HG03108 (cell line): ENCODE results near the gene MUTYH.

Source experiments
- ATAC-seq: cut with Tn5 transposase; IDR thresholded peaks from one replicate; pipeline ENCODE4 v1.9.1; 2021; ENCODE audit warnings: moderate library complexity; ENCODE audit not compliant: unreplicated experiment

The MUTYH gene

DNA sequence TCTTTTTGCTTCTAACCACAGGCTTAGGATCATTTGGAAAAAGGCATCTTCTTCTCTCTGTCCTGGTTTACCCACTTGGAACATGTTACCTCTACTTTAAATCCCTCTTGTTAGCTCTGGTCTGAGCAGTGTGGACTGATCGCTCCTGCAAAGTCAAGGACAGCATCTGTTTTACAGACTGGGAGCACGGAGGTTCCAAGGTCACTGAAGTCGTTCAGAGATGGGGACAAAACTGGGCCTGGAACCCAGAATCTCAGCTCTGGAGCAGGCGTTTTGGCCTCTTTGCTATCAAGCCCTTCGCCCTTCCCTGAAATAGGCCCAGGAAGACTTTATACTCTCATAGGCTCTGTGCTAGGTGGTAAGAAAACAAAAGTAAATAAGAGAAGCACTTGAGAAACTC, 11.3 kb upstream of the MUTYH start:
- ATAC-seq, result no peak

DNA sequence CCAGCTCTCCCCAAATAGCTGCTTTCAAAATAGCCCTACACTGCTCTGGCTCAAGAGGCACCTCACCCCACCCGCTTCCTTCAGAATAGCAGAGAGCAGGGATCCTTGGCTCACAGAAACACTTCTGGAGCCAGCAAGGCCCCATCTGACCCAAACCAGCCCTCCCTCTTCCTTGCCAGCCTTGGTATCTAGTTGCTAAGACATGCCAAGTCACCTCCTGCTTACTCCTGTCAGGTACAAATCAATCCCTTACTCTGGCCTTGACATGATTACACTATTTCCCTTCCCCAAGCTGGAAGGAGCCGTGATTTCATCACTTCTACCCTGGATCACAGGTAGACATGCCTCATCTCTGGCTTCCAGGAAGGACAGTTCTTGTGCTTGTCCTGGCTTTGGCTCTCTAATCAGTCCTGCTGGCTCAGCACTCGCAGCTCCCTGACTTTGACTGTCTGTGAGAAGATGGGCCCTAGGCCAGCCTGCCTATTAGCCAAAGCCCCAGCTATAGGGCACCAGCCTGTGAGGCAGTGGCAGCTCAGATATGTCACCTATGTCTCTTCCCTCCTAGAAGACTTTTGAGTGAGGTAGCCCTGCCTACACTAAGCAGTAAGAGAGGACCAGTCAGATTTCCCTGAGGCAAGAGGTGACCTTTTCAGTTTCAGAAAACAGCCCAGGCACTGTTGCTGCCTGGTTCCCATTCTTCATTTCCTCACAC, 8.9 kb upstream of the MUTYH start:
- ATAC-seq, result no peak

DNA sequence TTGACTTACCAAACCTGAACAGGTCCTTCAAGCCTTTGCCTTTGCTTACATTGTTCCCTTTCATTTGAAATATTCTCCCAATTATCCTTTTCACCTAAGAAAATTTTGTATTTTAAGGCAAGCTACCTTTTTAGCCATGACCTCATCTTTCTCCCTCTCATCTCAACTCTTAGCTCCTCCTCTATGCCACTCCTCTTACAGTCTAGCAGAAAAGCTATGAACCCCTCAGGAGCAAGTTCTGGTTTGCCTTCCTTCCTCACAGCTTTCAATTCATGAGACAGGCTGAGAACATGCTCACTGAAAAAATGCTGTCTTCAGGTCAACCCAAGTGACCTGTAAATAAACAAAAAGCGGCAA, 8.3 kb upstream of the MUTYH start:
- ATAC-seq, result no peak

GRCh38 chr1:45348020-45348419, 7.8 kb upstream of the MUTYH start:
- no peak for ATAC-seq

GRCh38 chr1:45346473-45346872, 6.2 kb upstream of the MUTYH start:
- no peak for ATAC-seq

- no peak for ATAC-seq
Observed at GRCh38 chr1:45345014-45345413, 4.8 kb upstream of the MUTYH start.

DNA sequence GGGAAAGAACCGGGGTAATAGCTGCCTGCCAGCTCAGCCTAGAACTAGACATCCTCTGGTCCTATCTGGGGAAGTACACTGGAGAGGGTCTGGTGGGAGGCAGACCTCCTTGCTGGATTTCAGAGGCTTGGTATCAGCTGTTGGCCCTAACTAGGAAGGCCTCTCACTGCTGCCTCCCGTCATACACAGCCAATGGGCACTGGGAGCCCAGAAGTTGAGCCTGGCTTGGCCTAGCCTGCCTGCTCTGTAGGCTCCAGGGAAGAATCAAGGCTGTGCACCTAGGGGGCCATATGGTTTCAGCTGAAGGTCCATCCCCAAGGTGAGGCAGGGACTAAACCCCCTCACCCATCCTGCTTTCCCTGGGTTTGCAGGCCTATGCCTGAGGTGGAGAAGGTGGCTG, 4.3 kb upstream of the MUTYH start:
- no peak for ATAC-seq

GRCh38 chr1:45340816-45341466, 701 bp upstream of the MUTYH start:
- no peak for ATAC-seq

DNA sequence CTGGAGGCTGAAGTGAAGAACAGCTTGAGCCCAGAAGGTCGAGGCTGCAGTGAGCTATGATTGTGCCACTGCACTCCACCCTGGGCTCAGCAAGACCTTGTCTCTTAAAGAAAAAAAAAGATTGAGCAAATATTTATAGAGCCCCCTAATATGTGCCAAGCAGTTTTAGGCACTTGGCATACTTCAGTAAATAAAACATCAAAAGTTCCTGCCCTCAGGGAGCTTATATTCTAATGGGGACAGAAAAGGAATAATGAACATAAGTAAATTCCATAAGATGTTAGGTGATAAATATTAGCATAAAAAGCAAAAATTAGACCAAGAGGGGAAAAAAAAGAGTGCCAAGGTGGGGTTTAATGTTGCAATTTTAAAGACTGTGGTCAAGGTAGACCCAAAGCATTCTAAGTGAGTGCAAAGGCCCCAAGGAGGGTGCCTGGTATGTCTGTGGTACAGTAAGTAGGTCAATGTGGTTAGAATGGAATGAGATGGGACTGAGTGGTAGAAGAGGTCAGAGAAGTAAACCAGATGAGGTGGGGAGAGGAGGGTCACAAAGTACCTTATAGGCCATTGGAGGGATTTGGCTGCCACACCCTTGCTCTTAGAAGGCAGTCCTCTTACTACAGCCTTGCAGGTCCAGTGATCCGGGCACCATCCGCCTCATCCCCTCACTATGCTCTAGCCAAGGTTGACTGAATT, 2.5 kb downstream of the MUTYH start:
- ATAC-seq, result no peak

DNA sequence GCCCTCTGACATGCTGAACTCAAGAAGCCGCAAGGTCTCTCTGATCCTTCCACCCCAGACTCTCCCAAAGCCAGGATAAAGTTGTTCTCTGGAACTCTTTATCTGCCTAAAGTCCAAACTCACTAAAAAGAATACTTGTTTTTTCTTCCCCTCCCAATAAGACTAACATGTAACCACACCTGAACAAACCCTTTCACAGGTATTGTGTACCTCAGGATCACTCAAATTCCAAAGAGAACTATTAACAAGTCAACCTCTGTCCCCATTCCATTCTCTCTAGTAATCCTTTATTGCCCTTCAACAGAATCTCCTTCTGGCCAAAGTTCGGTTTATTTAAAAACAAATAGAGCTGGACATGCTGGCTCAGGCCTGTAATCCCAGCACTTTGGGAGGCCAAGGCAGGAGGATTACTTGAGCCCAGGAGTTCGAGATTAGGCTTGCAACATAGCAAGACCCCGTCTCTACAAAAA, 4.3 kb downstream of the MUTYH start:
- no peak for ATAC-seq

DNA sequence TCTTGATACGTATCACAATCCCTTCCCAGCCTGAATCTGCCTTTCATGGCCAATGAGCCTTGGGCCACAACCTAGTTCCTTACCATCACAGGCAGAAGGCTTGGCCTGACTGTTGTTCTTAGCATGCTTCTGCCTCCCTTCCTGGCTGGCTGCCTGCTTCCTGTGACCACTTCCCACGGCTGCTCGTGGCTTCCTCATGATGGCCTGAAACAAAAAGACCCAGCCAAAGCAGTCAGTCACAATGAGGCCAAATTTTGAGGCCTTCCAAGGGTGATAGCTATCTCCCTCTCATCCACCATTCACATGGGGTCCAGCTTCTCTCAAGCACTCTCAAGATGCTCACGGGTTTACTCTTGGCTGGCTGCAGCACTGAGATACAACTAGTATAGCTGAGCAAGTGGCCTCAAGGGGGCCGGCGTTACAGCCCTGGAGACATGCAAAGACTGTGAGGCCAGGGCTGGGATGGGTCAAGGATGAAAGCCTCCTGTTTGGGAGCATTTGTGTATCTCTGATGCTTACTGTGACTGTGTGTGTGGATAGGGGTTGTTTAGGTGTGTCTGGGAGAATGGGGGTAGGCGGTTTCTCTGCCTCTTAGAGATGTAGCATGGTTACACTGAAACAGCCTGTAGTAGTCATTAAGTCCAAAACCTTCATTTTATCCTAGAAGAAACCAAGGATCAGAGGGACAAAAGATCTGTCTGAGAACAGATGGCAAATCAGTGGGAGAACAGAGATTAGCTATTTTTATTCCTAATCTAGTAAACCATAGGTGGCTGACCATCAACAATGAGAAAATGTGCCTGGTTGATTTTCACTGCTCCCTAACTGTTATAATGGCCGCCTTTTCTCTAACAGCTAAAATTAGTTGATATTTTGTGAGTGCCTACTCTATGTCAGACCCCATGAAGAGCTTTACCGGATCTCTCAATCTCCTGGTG, 5.7 kb downstream of the MUTYH start:
- ATAC-seq, result no peak

GRCh38 chr1:45332346-45332720, 7.9 kb downstream of the MUTYH start:
- ATAC-seq, result no peak

- no peak for ATAC-seq
Observed at GRCh38 chr1:45331436-45332345, 8.5 kb downstream of the MUTYH start.

DNA sequence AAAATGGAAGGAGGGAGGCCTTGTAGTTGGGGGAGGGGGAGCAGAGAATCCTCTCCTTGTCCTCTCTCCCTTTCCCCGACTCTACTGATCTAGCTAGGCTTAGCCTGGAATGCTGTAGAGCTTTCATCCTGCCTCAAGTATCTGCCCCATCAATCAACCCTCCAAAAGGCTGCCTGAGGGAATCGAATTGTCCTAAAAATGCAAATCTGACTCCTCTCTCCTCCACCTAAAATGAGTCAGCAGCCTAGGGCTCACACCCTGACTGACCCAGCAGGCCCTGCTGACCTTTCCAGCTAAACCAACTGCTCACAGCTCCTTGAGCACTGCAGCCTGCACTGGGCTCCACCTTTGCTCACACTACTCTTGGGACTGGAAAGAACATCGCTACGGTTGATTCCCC, 10.8 kb downstream of the MUTYH start:
- no peak for ATAC-seq

DNA sequence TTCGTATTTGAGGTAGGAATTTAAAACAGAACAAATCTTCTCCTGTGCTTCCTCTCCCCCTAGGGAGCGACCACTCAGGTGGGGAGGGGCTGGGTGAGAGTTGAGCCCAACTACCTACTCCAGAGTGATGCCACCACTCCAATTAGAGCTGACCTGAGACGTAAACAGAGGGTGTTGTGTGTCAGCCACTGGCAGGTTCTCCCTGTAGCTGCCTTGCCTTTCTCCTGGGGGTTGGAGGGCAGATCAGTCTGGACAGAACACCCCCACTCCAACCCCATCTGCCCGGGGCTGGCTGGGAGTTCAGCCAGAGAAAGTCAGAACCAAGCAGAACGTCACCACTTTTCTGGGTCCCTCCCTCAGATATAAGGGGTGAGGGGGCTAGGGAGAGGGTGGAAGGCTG, 11.6 kb downstream of the MUTYH start:
- no peak for ATAC-seq

DNA sequence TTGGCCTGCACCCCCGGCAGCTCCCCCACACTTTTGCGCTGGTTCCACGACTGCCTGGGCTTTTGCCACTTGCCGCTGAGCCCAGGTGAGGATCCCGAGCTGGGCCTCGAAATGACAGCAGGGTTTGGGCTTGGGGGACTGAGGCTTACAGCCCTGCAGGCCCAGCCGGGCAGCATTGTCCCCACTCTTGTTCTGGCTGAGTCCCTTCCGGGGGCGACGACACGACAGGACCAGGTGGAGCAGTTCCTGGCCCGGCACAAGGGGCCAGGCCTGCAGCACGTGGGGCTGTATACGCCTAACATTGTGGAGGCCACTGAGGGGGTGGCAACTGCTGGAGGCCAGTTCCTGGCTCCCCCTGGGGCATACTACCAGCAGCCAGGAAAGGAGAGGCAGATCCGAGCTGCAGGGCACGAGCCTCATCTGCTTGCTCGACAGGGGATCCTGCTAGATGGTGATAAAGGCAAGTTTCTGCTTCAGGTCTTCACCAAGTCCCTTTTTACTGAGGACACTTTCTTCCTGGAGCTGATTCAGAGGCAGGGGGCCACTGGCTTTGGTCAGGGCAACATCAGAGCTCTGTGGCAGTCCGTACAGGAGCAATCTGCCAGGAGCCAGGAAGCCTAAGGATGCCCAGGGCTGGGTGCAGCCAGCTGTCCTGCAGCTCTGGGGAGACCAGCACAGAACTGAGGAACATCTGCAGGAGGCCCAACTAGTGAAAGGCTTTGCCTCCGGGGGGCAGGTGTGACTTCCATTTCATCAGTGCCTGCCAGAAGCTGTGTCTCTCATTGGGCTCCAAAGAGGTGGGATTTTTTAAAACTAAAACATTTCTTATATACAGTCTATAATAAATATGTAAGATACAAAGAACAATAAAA, 12.4 kb downstream of the MUTYH start:
- ATAC-seq, result no peak

DNA sequence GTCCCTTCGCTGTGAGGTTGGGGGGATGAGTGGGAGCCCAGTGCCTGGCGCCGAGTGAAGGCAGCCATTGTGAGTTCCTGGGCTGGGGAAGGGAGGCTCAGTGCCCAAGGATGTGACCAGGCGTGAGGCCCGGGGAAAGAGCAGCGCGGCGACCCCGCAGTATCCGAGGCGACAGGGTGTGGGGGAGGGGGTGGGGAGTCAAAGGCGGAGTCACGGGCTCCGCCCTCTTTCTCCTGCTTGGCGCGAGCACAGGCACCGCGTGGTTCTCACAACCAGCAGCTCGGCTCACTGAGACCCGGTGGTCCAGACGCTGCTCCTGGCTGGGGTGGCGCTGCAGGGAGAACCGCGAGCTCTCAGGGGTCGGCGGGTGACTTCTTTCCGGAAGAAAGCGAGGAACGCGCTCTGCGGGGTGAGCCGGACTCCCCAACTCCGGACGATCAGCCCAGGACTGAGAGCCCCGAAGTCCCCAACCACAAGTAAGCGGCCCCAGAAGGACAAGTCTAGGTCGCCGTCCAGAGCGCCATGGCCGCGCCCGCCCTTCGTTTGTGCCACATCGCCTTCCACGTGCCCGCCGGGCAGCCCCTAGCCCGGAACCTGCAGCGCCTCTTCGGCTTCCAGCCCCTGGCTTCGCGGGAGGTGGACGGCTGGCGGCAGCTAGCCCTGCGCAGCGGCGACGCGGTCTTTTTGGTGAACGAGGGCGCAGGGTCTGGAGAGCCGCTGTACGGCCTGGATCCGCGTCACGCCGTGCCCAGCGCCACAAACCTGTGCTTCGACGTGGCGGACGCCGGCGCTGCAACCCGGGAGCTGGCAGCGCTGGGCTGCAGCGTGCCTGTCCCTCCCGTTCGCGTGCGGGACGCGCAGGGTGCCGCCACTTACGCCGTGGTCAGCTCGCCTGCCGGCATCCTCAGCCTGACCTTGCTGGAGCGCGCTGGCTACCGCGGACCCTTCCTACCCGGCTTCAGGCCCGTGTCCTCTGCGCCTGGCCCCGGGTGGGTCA, 13.3 kb downstream of the MUTYH start, which contains the start of gene HPDL:
Gene HPDL, plus strand, starts transcription at position 269 of the 997 bp plus-strand sequence. Its CDS starts 254 bp downstream, at position 523.
- ATAC-seq, result peak; percentile 62
